Measurements from ENCODE around the gene KIF9. TPM values are rescaled to one million over a fixed set of nuclear protein-coding genes. Genes with fewer than 3 reads are reported as not detected.
"Not testable (repeated sequence)": the region's sequence is repeated elsewhere in the genome, so short reads cannot be mapped to it uniquely, and the experiment has no call there.

KIF9 gene
- total and polyA plus RNA-seq, 7 experiments from 2014 or later, result 2.3 to 15.0 (median 4.1) TPM

GRCh38 chr3:47316151-47316550, 33.6 kb upstream of the KIF9 start:
- H3K4me1 ChIP-seq (ENCODE audit: control insufficient read depth in 2 of 2, insufficient read depth in 2 of 2, low read length in 2 of 2); H3K4me3 Mint-ChIP-seq; intact Hi-C loops (cut with micrococcal nuclease); H3K27ac ChIP-seq (ENCODE audit: low read depth, low read length); POLR2A ChIA-PET; H3K36me3 Mint-ChIP-seq; H3K9me3 ChIP-seq (ENCODE audit: control insufficient read depth in 2 of 3, low read length in 3 of 3); ATAC-seq; DNase-seq; H3K9me3 Mint-ChIP-seq; H3K27me3 ChIP-seq (ENCODE audit: control insufficient read depth in 2 of 2, insufficient read depth in 2 of 2, low read length in 2 of 2); H3K27me3 Mint-ChIP-seq; H3K4me3 ChIP-seq (ENCODE audit: low read length): not testable (repeated sequence)
- Mint-ChIP-seq H3K4me1 (peaks cover 5 to 22% (median 11%) of the 10 kb centered on the region in 7 donors), H3K27ac (peak overlapping the region in 1 of 9 donors; percentile 8)
- CTCF ChIA-PET, result interaction anchor here (0.6 kb wide), 1 partner anchor 612 kb away, joined by 3 read pairs; no protein-coding TSS in a partner anchor
- peaks cover 0 to 19% (median 0%) of the 10 kb centered on the region in 3 experiments for H3K36me3 ChIP-seq (ENCODE audit: control insufficient read depth in 2 of 3, insufficient read depth in 3 of 3, low read length in 3 of 3)

GRCh38 chr3:47315069-47315647, 32.6 kb upstream of the KIF9 start:
- ChIA-PET POLR2A (no interaction called here), CTCF (no interaction called here)
- H3K4me3 ChIP-seq (ENCODE audit: low read length), result no peak overlapping the region
- Mint-ChIP-seq H3K36me3 (peaks cover 0 to 10% (median 7%) of the 10 kb centered on the region in 5 donors), H3K27me3 (no peaks in the 10 kb centered on the region), H3K27ac (peak overlapping the region in 3 of 9 donors; percentile 1 to 30 (median 21)), H3K4me1 (peaks cover 7 to 31% (median 16%) of the 10 kb centered on the region in 7 donors), H3K9me3 (peaks cover 0 to 3% (median 0%) of the 10 kb centered on the region in 11 donors), H3K4me3 (no peak overlapping the region)
- H3K9me3 ChIP-seq (ENCODE audit: control insufficient read depth in 2 of 3, low read length in 3 of 3), result no peaks in the 10 kb centered on the region
- no peaks in the 10 kb centered on the region for H3K4me1 ChIP-seq (ENCODE audit: control insufficient read depth in 2 of 2, insufficient read depth in 2 of 2, low read length in 2 of 2)
- DNase-seq, result no peak
- ATAC-seq, result no peak
- H3K27me3 ChIP-seq (ENCODE audit: control insufficient read depth in 2 of 2, insufficient read depth in 2 of 2, low read length in 2 of 2), result no peaks in the 10 kb centered on the region
- peaks cover 0 to 13% (median 0%) of the 10 kb centered on the region in 3 experiments for H3K36me3 ChIP-seq (ENCODE audit: control insufficient read depth in 2 of 3, insufficient read depth in 3 of 3, low read length in 3 of 3)
- intact Hi-C loops (cut with micrococcal nuclease), result no loop called here
- H3K27ac ChIP-seq (ENCODE audit: low read depth, low read length), result no peak overlapping the region

- ATAC-seq, result no peak
- peak overlapping the region in 5 of 9 donors; percentile 1 to 70 (median 21) for H3K27ac Mint-ChIP-seq
- peaks cover 7 to 33% (median 18%) of the 10 kb centered on the region in 7 donors for H3K4me1 Mint-ChIP-seq
- intact Hi-C loops (cut with micrococcal nuclease), result no loop called here
- POLR2A ChIA-PET, result interaction anchor here (0.6 kb wide), 1 partner anchor 451 kb away, joined by 3 read pairs; no protein-coding TSS in a partner anchor
- H3K9me3 Mint-ChIP-seq, result peaks cover 0 to 4% (median 0%) of the 10 kb centered on the region in 11 donors
- H3K4me1 ChIP-seq (ENCODE audit: control insufficient read depth in 2 of 2, insufficient read depth in 2 of 2, low read length in 2 of 2), result no peaks in the 10 kb centered on the region
- peaks cover 0 to 4% (median 0%) of the 10 kb centered on the region in 3 experiments for H3K36me3 ChIP-seq (ENCODE audit: control insufficient read depth in 2 of 3, insufficient read depth in 3 of 3, low read length in 3 of 3)
- H3K9me3 ChIP-seq (ENCODE audit: control insufficient read depth in 2 of 3, low read length in 3 of 3), result no peaks in the 10 kb centered on the region
- H3K27ac ChIP-seq (ENCODE audit: low read depth, low read length), result no peak overlapping the region
- CTCF ChIA-PET, result interaction anchor here (0.6 to 1.7 kb wide), 2 partner anchors 10 to 391 kb away, joined by 3 to 6 read pairs; no protein-coding TSS in a partner anchor
- no peaks in the 10 kb centered on the region for H3K27me3 Mint-ChIP-seq
- DNase-seq, result no peak
- H3K36me3 Mint-ChIP-seq, result peaks cover 0 to 12% (median 8%) of the 10 kb centered on the region in 5 donors
- no peak overlapping the region for H3K4me3 Mint-ChIP-seq
- H3K4me3 ChIP-seq (ENCODE audit: low read length), result no peak overlapping the region
- H3K27me3 ChIP-seq (ENCODE audit: control insufficient read depth in 2 of 2, insufficient read depth in 2 of 2, low read length in 2 of 2), result no peaks in the 10 kb centered on the region
Measured at GRCh38 chr3:47314056-47314764, 31.6 kb upstream of the KIF9 start.

- Mint-ChIP-seq H3K27ac (peak overlapping the region in 1 of 9 donors; percentile 6), H3K4me1 (peaks cover 7 to 33% (median 18%) of the 10 kb centered on the region in 7 donors), H3K4me3 (no peak overlapping the region), H3K36me3 (peaks cover 0 to 16% (median 9%) of the 10 kb centered on the region in 5 donors), H3K9me3 (peaks cover 0 to 4% (median 0%) of the 10 kb centered on the region in 11 donors), H3K27me3 (no peaks in the 10 kb centered on the region)
- ChIA-PET POLR2A (interaction anchor here (0.6 kb wide), 1 partner anchor 451 kb away, joined by 3 read pairs; no protein-coding TSS in a partner anchor), CTCF (interaction anchor here (1.7 kb wide), 1 partner anchor 10 kb away, joined by 6 read pairs; no protein-coding TSS in a partner anchor)
- Histone ChIP-seq H3K27ac (ENCODE audit: low read depth, low read length) (no peak overlapping the region), H3K9me3 (ENCODE audit: control insufficient read depth in 2 of 3, low read length in 3 of 3) (no peaks in the 10 kb centered on the region), H3K4me1 (ENCODE audit: control insufficient read depth in 2 of 2, insufficient read depth in 2 of 2, low read length in 2 of 2) (no peaks in the 10 kb centered on the region), H3K4me3 (ENCODE audit: low read length) (no peak overlapping the region), H3K27me3 (ENCODE audit: control insufficient read depth in 2 of 2, insufficient read depth in 2 of 2, low read length in 2 of 2) (no peaks in the 10 kb centered on the region), H3K36me3 (ENCODE audit: control insufficient read depth in 2 of 3, insufficient read depth in 3 of 3, low read length in 3 of 3) (peaks cover 0 to 4% (median 0%) of the 10 kb centered on the region in 3 experiments)
- intact Hi-C loops (cut with micrococcal nuclease), result no loop called here
- no peak for DNase-seq
- no peak for ATAC-seq
Measured at GRCh38 chr3:47313341-47314055, 30.9 kb upstream of the KIF9 start.

GRCh38 chr3:47310391-47310790, 27.8 kb upstream of the KIF9 start:
- H3K27ac Mint-ChIP-seq, result no peak overlapping the region

GRCh38 chr3:47309231-47309630, 26.6 kb upstream of the KIF9 start:
- intact Hi-C loops (cut with micrococcal nuclease); DNase-seq; H3K27me3 Mint-ChIP-seq; H3K9me3 ChIP-seq (ENCODE audit: control insufficient read depth in 2 of 3, low read length in 3 of 3); ATAC-seq; H3K4me3 ChIP-seq (ENCODE audit: low read length); POLR2A ChIA-PET; H3K27ac Mint-ChIP-seq; H3K9me3 Mint-ChIP-seq; H3K27me3 ChIP-seq (ENCODE audit: control insufficient read depth in 2 of 2, insufficient read depth in 2 of 2, low read length in 2 of 2); H3K4me1 ChIP-seq (ENCODE audit: control insufficient read depth in 2 of 2, insufficient read depth in 2 of 2, low read length in 2 of 2); H3K36me3 ChIP-seq (ENCODE audit: control insufficient read depth in 2 of 3, insufficient read depth in 3 of 3, low read length in 3 of 3); H3K27ac ChIP-seq (ENCODE audit: low read depth, low read length); H3K4me3 Mint-ChIP-seq; CTCF ChIA-PET: not testable (repeated sequence)
- H3K36me3 Mint-ChIP-seq, result peaks cover 0 to 40% (median 18%) of the 10 kb centered on the region in 5 donors
- peaks cover 11 to 37% (median 33%) of the 10 kb centered on the region in 7 donors for H3K4me1 Mint-ChIP-seq

More at GRCh38 chr3:47310391-47310790, 27.8 kb upstream of the KIF9 start:
- peaks cover 0 to 4% (median 0%) of the 10 kb centered on the region in 11 donors for H3K9me3 Mint-ChIP-seq
- intact Hi-C loops (cut with micrococcal nuclease), result no loop called here
- no peaks in the 10 kb centered on the region for H3K4me1 ChIP-seq (ENCODE audit: control insufficient read depth in 2 of 2, insufficient read depth in 2 of 2, low read length in 2 of 2)
- H3K36me3 Mint-ChIP-seq, result peaks cover 0 to 35% (median 16%) of the 10 kb centered on the region in 5 donors
- no peak overlapping the region for H3K4me3 Mint-ChIP-seq
- H3K9me3 ChIP-seq (ENCODE audit: control insufficient read depth in 2 of 3, low read length in 3 of 3), result no peaks in the 10 kb centered on the region
- H3K27me3 ChIP-seq (ENCODE audit: control insufficient read depth in 2 of 2, insufficient read depth in 2 of 2, low read length in 2 of 2), result no peaks in the 10 kb centered on the region
- peaks cover 9 to 41% (median 27%) of the 10 kb centered on the region in 7 donors for H3K4me1 Mint-ChIP-seq
- no peak overlapping the region for H3K4me3 ChIP-seq (ENCODE audit: low read length)
- ATAC-seq (no peak), DNase-seq (no peak)
- no peaks in the 10 kb centered on the region for H3K27me3 Mint-ChIP-seq
- no peak overlapping the region for H3K27ac ChIP-seq (ENCODE audit: low read depth, low read length)
- ChIA-PET POLR2A (no interaction called here), CTCF (no interaction called here)
- H3K36me3 ChIP-seq (ENCODE audit: control insufficient read depth in 2 of 3, insufficient read depth in 3 of 3, low read length in 3 of 3), result peaks cover 0 to 9% (median 0%) of the 10 kb centered on the region in 3 experiments
